Vagina (tissue), 2 donors: Measurements from ENCODE around the gene PPFIBP2. TPM values are rescaled to one million over a fixed set of nuclear protein-coding genes. Genes with fewer than 3 reads are reported as not detected.

Experiments
- DNase-seq, 2 donors: peaks; one replicate each; pipeline ENCODE4 v3.0.0-alpha.2; 2017; ENCODE audit errors: extremely low spot score in 2 of 2
- H3K27ac ChIP-seq: fragments of 200-600 bp; sonication (generic); one replicate; pipeline ENCODE4 v1.5.1; 2019
- H3K27me3 ChIP-seq: fragments of 200-600 bp; sonication (generic); one replicate; pipeline ENCODE4 v1.5.1; 2019
- H3K36me3 ChIP-seq, 2 donors: fragments of 200-600 bp; sonication (generic); one replicate each; pipeline ENCODE4 v1.5.1; 2017 to 2019
- H3K4me1 ChIP-seq: fragments of 200-600 bp; sonication (generic); one replicate; pipeline ENCODE4 v1.5.1; 2019
- H3K4me3 ChIP-seq, 2 donors: fragments of 200-600 bp; sonication (generic); 1 replicate in 1 of 2; 2 replicates in 1 of 2; pipeline ENCODE4 v1.5.1; 2016 to 2019
- H3K9me3 ChIP-seq: fragments of 200-600 bp; sonication (generic); one replicate; pipeline ENCODE4 v1.5.1; 2019
- CTCF ChIP-seq, 3 experiments: fragments of 450-650 bp in 2 of 3; fragments of 200-600 bp in 1 of 3; sonication (generic) in 1 of 3; IDR thresholded peaks; one replicate each; pipeline ENCODE4 v1.5.1; 2017 to 2019; ENCODE audit warnings: antibody characterized with exemption in 3 of 3, mild to moderate bottlenecking in 2 of 3, moderate library complexity in 2 of 3
- POLR2A ChIP-seq, 2 donors: fragments of 450-650 bp; IDR thresholded peaks; one replicate each; pipeline ENCODE4 v1.6.1; 2017; ENCODE audit warnings: antibody characterized with exemption in 2 of 2, mild to moderate bottlenecking in 2 of 2, moderate library complexity in 2 of 2
- POLR2AphosphoS5 ChIP-seq, 2 donors: sonication (generic); formaldehyde crosslinking; IDR thresholded peaks; one replicate each; pipeline ENCODE4 v1.9.0; 2017; ENCODE audit warnings: antibody characterized with exemption in 2 of 2, mild to moderate bottlenecking in 2 of 2, low read depth in 1 of 2; ENCODE audit not compliant: insufficient read depth in 1 of 2
- intact Hi-C: fragments of 100-400 bp; cut with DNase I; formaldehyde crosslinking; loops from one replicate; pipeline ENCODE4 v1.15.1; 2023
- total RNA-seq: library from RNA; depleted of rRNA; stranded (reverse); fragments of >200 nt; gene quantifications from one replicate; pipeline ENCODE4 v1.2.3, GENCODE V29; 2016

The PPFIBP2 gene
- total RNA-seq, 1 donor from 2014 or later, result 48.1 TPM

- TF ChIP-seq CTCF (IDR thresholded peaks at IDR 0.05) (no peak), POLR2AphosphoS5 (IDR thresholded peaks at IDR 0.05; ENCODE audit: insufficient read depth in 1 of 2, low read depth in 1 of 2) (peak in 1 of 2 donors; percentile 32)
- intact Hi-C loops, result loop anchor here (5.0 kb wide), 1 partner anchor 97 kb away; no protein-coding TSS in a partner anchor
- no peak overlapping the region for H3K4me3 ChIP-seq
- no peaks in the 10 kb centered on the region for H3K27me3 ChIP-seq
- no peak for DNase-seq
- no peaks in the 10 kb centered on the region for H3K9me3 ChIP-seq
- peaks cover 0 to 7% of the 10 kb centered on the region in 2 donors for H3K36me3 ChIP-seq
- H3K27ac ChIP-seq, result no peak overlapping the region
- peaks cover 25% of the 10 kb centered on the region for H3K4me1 ChIP-seq
Measured at GRCh38 chr11:7668911-7669310, 155.1 kb downstream of the PPFIBP2 start.

- Histone ChIP-seq H3K27me3 (no peaks in the 10 kb centered on the region), H3K4me3 (no peak overlapping the region), H3K36me3 (no peaks in the 10 kb centered on the region), H3K9me3 (no peaks in the 10 kb centered on the region), H3K4me1 (peaks cover 34% of the 10 kb centered on the region), H3K27ac (no peak overlapping the region)
- intact Hi-C loops, result no loop called here
- DNase-seq, result no peak
- TF ChIP-seq CTCF (IDR thresholded peaks at IDR 0.05) (no peak), POLR2A (IDR thresholded peaks at IDR 0.05) (no peak), POLR2AphosphoS5 (IDR thresholded peaks at IDR 0.05; ENCODE audit: insufficient read depth in 1 of 2, low read depth in 1 of 2) (no peak)
Measured at GRCh38 chr11:7670641-7671040, 156.8 kb downstream of the PPFIBP2 start.

- Histone ChIP-seq H3K4me3 (no peak overlapping the region), H3K36me3 (no peaks in the 10 kb centered on the region), H3K4me1 (peaks cover 40% of the 10 kb centered on the region), H3K27me3 (no peaks in the 10 kb centered on the region), H3K27ac (no peak overlapping the region), H3K9me3 (no peaks in the 10 kb centered on the region)
- intact Hi-C loops, result no loop called here
- TF ChIP-seq POLR2AphosphoS5 (IDR thresholded peaks at IDR 0.05; ENCODE audit: insufficient read depth in 1 of 2, low read depth in 1 of 2), result no peak
- TF ChIP-seq POLR2A (IDR thresholded peaks at IDR 0.05), result no peak
- DNase-seq, result no peak
Measured at GRCh38 chr11:7671347-7672215, 157.8 kb downstream of the PPFIBP2 start.

GRCh38 chr11:7672276-7672959, 158.6 kb downstream of the PPFIBP2 start:
- H3K4me3 ChIP-seq, result peak overlapping the region in 1 of 2 donors; percentile 56
- H3K4me1 ChIP-seq, result peaks cover 48% of the 10 kb centered on the region
- H3K9me3 ChIP-seq, result no peaks in the 10 kb centered on the region
- intact Hi-C loops, result no loop called here
- H3K27me3 ChIP-seq, result no peaks in the 10 kb centered on the region
- TF ChIP-seq CTCF (IDR thresholded peaks at IDR 0.05) (no peak), POLR2A (IDR thresholded peaks at IDR 0.05) (no peak), POLR2AphosphoS5 (IDR thresholded peaks at IDR 0.05; ENCODE audit: insufficient read depth in 1 of 2, low read depth in 1 of 2) (no peak)
- no peak for DNase-seq
- H3K27ac ChIP-seq, result peak overlapping the region; percentile 90
- H3K36me3 ChIP-seq, result no peaks in the 10 kb centered on the region

- no peaks in the 10 kb centered on the region for H3K9me3 ChIP-seq
- no peaks in the 10 kb centered on the region for H3K36me3 ChIP-seq
- H3K27me3 ChIP-seq, result no peaks in the 10 kb centered on the region
- H3K27ac ChIP-seq, result peak within 1 kb of the TSS; percentile 90
- H3K4me3 ChIP-seq, result peak within 1 kb of the TSS; percentile 56 to 57
- intact Hi-C loops, result no loop called here
- peaks cover 54% of the 10 kb centered on the region for H3K4me1 ChIP-seq
- TF ChIP-seq CTCF (IDR thresholded peaks at IDR 0.05), result no peak
- TF ChIP-seq POLR2AphosphoS5 (IDR thresholded peaks at IDR 0.05; ENCODE audit: insufficient read depth in 1 of 2, low read depth in 1 of 2), result peak in 1 of 2 donors; percentile 76
- peak in 1 of 2 donors; percentile 53 for TF ChIP-seq POLR2A (IDR thresholded peaks at IDR 0.05)
- no peak for DNase-seq
Measured at GRCh38 chr11:7672960-7673723, 159.3 kb downstream of the PPFIBP2 start, which contains the start of gene CYB5R2. TSS of gene CYB5R2 (minus strand) at chr11:7673500. CDS start at chr11:7672825, 675 bp downstream.
